ENCODE measurements around the gene DUSP1.

GRCh38 chr5:172770374-172770674 is 671 bp downstream of the DUSP1 start:
- no peak for TF ChIP-seq CTCF (conservative IDR thresholded peaks at IDR 0.05; ENCODE audit: low read depth, low read length)
- no peak for TF ChIP-seq EZH2 (IDR thresholded peaks at IDR 0.05; ENCODE audit: low read length, unreplicated experiment)

Measured in PC-3 (cell line).